Measurements from ENCODE around the gene SLC25A1. TPM values are rescaled to one million over a fixed set of nuclear protein-coding genes. Genes with fewer than 3 reads are reported as not detected.

Gene SLC25A1
- total RNA-seq, 1 donor from 2014 or later, result 50.3 TPM

GRCh38 chr22:19195796-19196731, 17.5 kb upstream of the SLC25A1 start:
- TF ChIP-seq CTCF (IDR thresholded peaks at IDR 0.05), result no peak
- no peaks in the 10 kb centered on the region for H3K27me3 ChIP-seq (ENCODE audit: low read depth)
- DNase-seq (no peak), ATAC-seq (peak in 1 of 2 donors; percentile 9)
- no peak overlapping the region for H3K4me3 ChIP-seq
- no peaks in the 10 kb centered on the region for H3K4me1 ChIP-seq
- no peak overlapping the region for H3K27ac ChIP-seq
- peaks cover 11% of the 10 kb centered on the region for H3K36me3 ChIP-seq
- intact Hi-C loops (cut with DNase I), result no loop called here
- H3K9me3 ChIP-seq, result no peaks in the 10 kb centered on the region

GRCh38 chr22:19194766-19195536, 16.4 kb upstream of the SLC25A1 start:
- DNase-seq (no peak), ATAC-seq (no peak)
- no peak for TF ChIP-seq CTCF (IDR thresholded peaks at IDR 0.05)
- Histone ChIP-seq H3K27me3 (ENCODE audit: low read depth) (no peaks in the 10 kb centered on the region), H3K4me3 (no peak overlapping the region), H3K27ac (no peak overlapping the region), H3K36me3 (peaks cover 9% of the 10 kb centered on the region), H3K4me1 (no peaks in the 10 kb centered on the region), H3K9me3 (no peaks in the 10 kb centered on the region)
- intact Hi-C loops (cut with DNase I), result no loop called here

- no peak for ATAC-seq
- H3K27ac ChIP-seq, result no peak overlapping the region
- intact Hi-C loops (cut with DNase I), result no loop called here
- H3K36me3 ChIP-seq, result peaks cover 4% of the 10 kb centered on the region
- H3K9me3 ChIP-seq, result no peaks in the 10 kb centered on the region
- no peak for DNase-seq
- H3K27me3 ChIP-seq (ENCODE audit: low read depth), result no peaks in the 10 kb centered on the region
- no peaks in the 10 kb centered on the region for H3K4me1 ChIP-seq
- H3K4me3 ChIP-seq, result no peak overlapping the region
- no peak for TF ChIP-seq CTCF (IDR thresholded peaks at IDR 0.05)
Observed at GRCh38 chr22:19193879-19194278, 15.3 kb upstream of the SLC25A1 start.

- DNase-seq (no peak), ATAC-seq (no peak)
- Histone ChIP-seq H3K4me1 (no peaks in the 10 kb centered on the region), H3K4me3 (no peak overlapping the region), H3K9me3 (no peaks in the 10 kb centered on the region), H3K27ac (no peak overlapping the region), H3K27me3 (ENCODE audit: low read depth) (no peaks in the 10 kb centered on the region), H3K36me3 (no peaks in the 10 kb centered on the region)
- no peak for TF ChIP-seq CTCF (IDR thresholded peaks at IDR 0.05)
- intact Hi-C loops (cut with DNase I), result no loop called here
Observed at GRCh38 chr22:19187716-19188563, 9.4 kb upstream of the SLC25A1 start.

Data from lower lobe of right lung (tissue), 2 donors.